Measurements from ENCODE around the gene CLMN.
"Not testable (repeated sequence)": the region's sequence is repeated elsewhere in the genome, so short reads cannot be mapped to it uniquely, and the experiment has no call there.

Gene CLMN

DNA sequence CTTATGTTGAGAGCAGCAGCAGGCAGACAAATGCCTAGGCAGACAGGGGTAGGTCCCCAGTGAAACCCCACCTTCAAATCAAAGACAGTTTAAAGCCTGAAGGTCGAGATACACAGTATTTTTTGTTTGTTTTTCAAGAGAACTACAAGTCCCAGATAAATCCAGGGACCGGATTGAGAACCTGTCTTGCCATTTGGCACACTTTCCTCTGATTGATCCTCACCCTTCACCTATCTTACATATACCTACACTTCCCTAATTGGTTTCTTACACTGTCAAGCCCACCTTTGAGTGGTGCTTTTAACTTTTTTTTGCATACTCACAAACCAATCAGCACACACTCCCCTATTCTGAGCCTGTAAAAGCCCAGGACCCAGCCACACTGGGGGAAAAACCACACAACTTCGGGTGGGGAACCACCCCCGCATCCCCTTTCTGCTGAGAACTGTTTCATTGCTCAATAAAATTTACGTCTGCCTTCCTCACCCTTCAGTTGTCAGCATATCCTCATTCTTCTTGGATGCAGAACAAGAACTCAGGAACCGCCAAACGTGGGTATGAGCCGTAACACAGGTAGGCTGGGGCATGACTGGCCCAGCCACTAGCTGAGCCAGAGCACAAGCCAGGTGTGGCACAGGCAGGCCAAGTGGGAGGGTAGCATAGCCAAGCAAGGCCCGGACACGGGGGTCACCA lies 173.5 kb downstream of the CLMN start:
- H3K9ac ChIP-seq (ENCODE audit: insufficient read length), result no peak overlapping the region
- no peak overlapping the region for H3K27ac ChIP-seq
- peaks cover 7% of the 10 kb centered on the region; the same call in 1 of the 2 replicates for H3K9me3 ChIP-seq (ENCODE audit: low read depth, low read length)
- peaks cover 16% of the 10 kb centered on the region for H3K36me3 ChIP-seq (ENCODE audit: insufficient read depth, low read length)
- no peak overlapping the region for H3K4me3 ChIP-seq
- DNase-seq (ENCODE audit: low read depth, low spot score), result no peak
- no peak for TF ChIP-seq EZH2 (IDR thresholded peaks at IDR 0.05)
- TF ChIP-seq POLR2AphosphoS5 (IDR thresholded peaks at IDR 0.05; ENCODE audit: borderline replicate concordance, low read depth, low read length), result no peak
- no peak for TF ChIP-seq FOXP2 (optimal IDR thresholded peaks at IDR 0.05; ENCODE audit: control extremely low read depth, extremely low read length, insufficient read depth)

DNA sequence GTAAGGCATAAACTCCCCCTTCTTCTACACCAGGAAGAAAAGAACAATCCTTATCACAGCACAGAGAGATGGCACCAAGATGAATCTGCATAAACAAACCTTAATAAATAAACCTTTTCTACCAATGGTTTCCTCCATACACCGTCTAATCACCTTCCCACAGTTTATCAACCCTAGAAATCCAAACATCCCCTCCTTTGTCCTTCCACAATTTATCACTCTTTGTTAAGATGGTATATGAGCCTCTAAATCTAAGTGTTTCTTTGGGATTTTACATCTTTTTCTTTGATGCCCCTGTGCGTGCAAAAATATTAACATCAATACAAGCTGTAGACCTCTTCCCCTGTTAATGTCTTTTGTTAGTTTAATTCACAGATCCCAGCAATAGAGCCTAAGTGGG lies 174.9 kb downstream of the CLMN start:
- TF ChIP-seq POLR2AphosphoS5 (IDR thresholded peaks at IDR 0.05; ENCODE audit: borderline replicate concordance, low read depth, low read length), result no peak
- no peak for TF ChIP-seq FOXP2 (optimal IDR thresholded peaks at IDR 0.05; ENCODE audit: control extremely low read depth, extremely low read length, insufficient read depth)
- TF ChIP-seq EZH2 (IDR thresholded peaks at IDR 0.05), result no peak
- no peak overlapping the region for H3K9ac ChIP-seq (ENCODE audit: insufficient read length)
- no peak for DNase-seq (ENCODE audit: low read depth, low spot score)

DNA sequence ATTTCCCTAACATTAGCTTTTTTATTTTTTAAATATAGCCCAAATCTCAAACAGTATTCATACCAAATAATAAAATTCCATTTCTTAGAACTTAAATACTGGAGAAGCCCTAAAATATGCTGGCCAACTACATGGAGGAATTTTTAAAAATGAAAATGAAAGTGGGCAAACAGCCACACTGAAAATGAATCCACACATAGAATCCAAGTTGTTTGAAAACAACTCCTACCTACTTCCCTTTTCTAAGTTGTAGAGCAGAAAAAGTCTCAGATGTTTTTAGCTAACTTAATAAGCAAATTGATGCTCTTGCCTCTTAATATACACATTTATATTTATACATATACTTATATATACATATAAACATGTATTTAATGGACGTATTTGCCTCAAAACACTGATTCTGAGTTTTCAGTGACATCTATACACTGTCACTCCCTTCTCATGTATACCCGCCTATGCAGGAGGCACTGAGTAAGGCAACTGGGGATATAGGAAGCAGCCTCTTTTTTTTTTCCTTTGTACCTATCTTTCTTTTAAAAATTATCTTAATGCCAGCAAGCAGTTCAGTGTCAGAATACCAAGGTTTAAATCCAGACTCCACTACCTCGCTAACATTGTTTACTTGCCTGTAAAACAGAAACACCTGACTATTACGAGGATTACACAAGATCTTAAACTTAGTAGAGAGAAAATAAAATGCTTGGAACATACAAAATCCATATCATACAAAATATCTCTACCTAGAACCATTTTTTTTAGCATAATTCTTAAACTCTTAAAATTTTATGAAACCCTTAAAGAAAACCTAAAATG lies 175.7 kb downstream of the CLMN start:
- no peak for DNase-seq (ENCODE audit: low read depth, low spot score)
- H3K9ac ChIP-seq (ENCODE audit: insufficient read length), result no peak overlapping the region
- no peak for TF ChIP-seq POLR2AphosphoS5 (IDR thresholded peaks at IDR 0.05; ENCODE audit: borderline replicate concordance, low read depth, low read length)
- TF ChIP-seq FOXP2 (optimal IDR thresholded peaks at IDR 0.05; ENCODE audit: control extremely low read depth, extremely low read length, insufficient read depth), result no peak
- no peak for TF ChIP-seq EZH2 (IDR thresholded peaks at IDR 0.05)
- H3K9me3 ChIP-seq (ENCODE audit: low read depth, low read length), result peaks cover 7% of the 10 kb centered on the region; the same call in 1 of the 2 replicates
- no peak overlapping the region for H3K27ac ChIP-seq
- H3K4me3 ChIP-seq, result no peak overlapping the region
- H3K36me3 ChIP-seq (ENCODE audit: insufficient read depth, low read length), result peaks cover 16% of the 10 kb centered on the region

More for the DNA sequence above, 174.9 kb downstream of the CLMN start:
- Histone ChIP-seq H3K4me3 (no peak overlapping the region), H3K36me3 (ENCODE audit: insufficient read depth, low read length) (peaks cover 16% of the 10 kb centered on the region), H3K27ac (no peak overlapping the region), H3K9me3 (ENCODE audit: low read depth, low read length) (peaks cover 7% of the 10 kb centered on the region; the same call in 1 of the 2 replicates)

DNA sequence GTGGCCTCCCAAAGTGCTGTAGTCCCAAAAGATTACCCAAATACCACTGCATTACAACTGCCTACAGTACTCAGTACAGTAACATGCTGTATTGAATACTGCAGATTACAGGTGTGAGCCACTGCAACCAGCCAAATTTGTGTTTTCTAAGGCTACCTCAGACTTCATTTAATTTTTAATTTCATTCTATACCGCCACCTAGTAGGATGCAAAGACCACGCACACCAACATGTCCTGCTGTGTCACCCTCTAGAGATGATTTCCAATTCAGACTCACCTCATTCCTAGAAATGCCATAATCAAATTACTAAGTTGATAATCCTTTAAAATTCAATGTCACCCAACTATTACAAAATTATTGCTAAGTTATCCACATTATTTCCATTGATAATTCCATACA lies 177.5 kb downstream of the CLMN start:
- no peak for TF ChIP-seq EZH2 (IDR thresholded peaks at IDR 0.05)
- TF ChIP-seq FOXP2 (optimal IDR thresholded peaks at IDR 0.05; ENCODE audit: control extremely low read depth, extremely low read length, insufficient read depth), result no peak
- TF ChIP-seq POLR2AphosphoS5 (IDR thresholded peaks at IDR 0.05; ENCODE audit: borderline replicate concordance, low read depth, low read length), result no peak
- H3K36me3 ChIP-seq (ENCODE audit: insufficient read depth, low read length), result peaks cover 16% of the 10 kb centered on the region
- H3K27ac ChIP-seq, result no peak overlapping the region
- peaks cover 7% of the 10 kb centered on the region; the same call in 1 of the 2 replicates for H3K9me3 ChIP-seq (ENCODE audit: low read depth, low read length)
- H3K4me3 ChIP-seq, result no peak overlapping the region
- no peak overlapping the region for H3K9ac ChIP-seq (ENCODE audit: insufficient read length)
- no peak for DNase-seq (ENCODE audit: low read depth, low spot score)

DNA sequence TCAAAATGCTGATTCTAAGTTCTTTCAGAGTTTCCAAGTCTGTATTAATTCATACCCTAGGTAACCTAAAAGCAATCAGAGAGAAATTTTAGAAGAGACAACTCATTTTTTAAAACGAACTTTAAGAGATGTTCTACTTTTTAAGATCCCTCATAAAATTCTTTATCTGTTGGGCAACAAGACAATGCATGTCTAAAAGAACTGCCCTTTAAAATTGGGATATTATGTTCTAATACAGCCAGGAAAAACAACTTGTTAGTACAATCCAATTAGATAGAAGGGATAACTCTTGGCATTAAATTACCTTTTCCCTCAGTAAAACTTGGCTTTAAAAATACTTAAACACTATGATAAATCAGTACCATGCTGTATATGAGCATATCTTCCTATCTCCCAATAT lies 178.0 kb downstream of the CLMN start:
- no peak overlapping the region for H3K4me3 ChIP-seq
- H3K9ac ChIP-seq (ENCODE audit: insufficient read length), result no peak overlapping the region
- TF ChIP-seq FOXP2 (optimal IDR thresholded peaks at IDR 0.05; ENCODE audit: control extremely low read depth, extremely low read length, insufficient read depth) (no peak), POLR2AphosphoS5 (IDR thresholded peaks at IDR 0.05; ENCODE audit: borderline replicate concordance, low read depth, low read length) (no peak), EZH2 (IDR thresholded peaks at IDR 0.05) (no peak)
- H3K36me3 ChIP-seq (ENCODE audit: insufficient read depth, low read length), result peaks cover 16% of the 10 kb centered on the region
- H3K27ac ChIP-seq, result no peak overlapping the region
- no peak for DNase-seq (ENCODE audit: low read depth, low spot score)
- H3K9me3 ChIP-seq (ENCODE audit: low read depth, low read length), result peaks cover 7% of the 10 kb centered on the region; the same call in 1 of the 2 replicates

DNA sequence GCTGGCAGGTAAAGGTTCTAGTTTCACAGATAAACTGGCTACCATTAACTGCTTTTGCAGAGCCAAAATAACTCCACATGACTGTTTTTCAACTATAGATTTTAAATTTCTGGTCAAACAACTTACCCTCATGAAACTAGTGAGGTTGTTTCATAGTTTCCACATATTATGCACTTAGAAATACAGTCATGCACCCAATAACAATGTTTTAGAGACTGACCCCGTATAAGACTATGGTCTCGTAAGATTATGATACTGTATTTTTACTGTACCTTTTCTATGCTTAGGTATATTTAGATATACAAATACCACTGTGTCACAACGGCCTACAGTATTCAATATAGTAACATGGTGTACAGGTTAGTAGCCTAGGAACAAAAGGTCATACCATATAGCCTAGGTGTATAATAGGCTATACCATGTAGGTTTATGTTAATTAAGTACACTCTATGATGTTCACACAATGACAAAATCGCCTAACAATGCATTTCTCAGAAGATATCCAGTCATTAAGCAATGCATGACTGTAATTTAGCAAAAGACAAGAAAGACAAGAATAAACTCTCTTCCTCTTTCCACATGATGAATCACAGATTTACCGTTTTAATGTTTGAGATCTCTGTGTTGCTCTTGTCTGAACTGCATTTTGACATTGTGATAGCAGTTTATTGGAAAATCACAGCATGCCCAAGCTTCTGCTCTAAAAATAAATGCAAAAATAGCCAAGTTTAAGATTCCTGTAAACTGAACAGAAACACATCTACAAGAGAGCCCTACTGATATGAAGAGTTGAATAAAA lies 179.4 kb downstream of the CLMN start:
- no peak for TF ChIP-seq FOXP2 (optimal IDR thresholded peaks at IDR 0.05; ENCODE audit: control extremely low read depth, extremely low read length, insufficient read depth)
- TF ChIP-seq EZH2 (IDR thresholded peaks at IDR 0.05), result no peak
- no peak for TF ChIP-seq POLR2AphosphoS5 (IDR thresholded peaks at IDR 0.05; ENCODE audit: borderline replicate concordance, low read depth, low read length)
- Histone ChIP-seq H3K36me3 (ENCODE audit: insufficient read depth, low read length) (peaks cover 8% of the 10 kb centered on the region; the same call in 1 of the 2 replicates), H3K27ac (peak overlapping the region; percentile 38; the same call in 1 of the 2 replicates), H3K4me3 (0 out of 2 replicates have a peak overlapping the region, but pooled peaks have one; percentile 8), H3K9me3 (ENCODE audit: low read depth, low read length) (peaks cover 7% of the 10 kb centered on the region; the same call in 1 of the 2 replicates), H3K9ac (ENCODE audit: insufficient read length) (no peak overlapping the region)
- no peak for DNase-seq (ENCODE audit: low read depth, low spot score)

DNA sequence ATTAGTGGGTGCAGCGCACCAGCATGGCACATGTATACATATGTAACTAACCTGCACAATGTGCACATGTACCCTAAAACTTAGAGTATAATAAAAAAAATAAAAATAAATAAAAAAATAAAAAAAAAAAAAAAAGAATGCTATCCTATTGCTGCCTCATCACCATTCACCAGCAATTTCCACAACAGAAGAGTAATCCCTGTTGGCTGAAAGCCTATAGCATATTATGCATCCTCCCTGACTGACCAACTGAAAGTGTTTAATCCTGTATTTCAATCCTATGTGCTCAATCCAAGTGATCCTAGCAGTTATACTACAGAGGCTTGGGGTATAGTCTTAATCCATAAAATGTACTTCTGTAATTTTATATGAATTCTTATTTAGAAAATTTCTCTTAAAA lies 180.8 kb downstream of the CLMN start:
- Histone ChIP-seq H3K4me3 (no peak overlapping the region), H3K27ac (no peak overlapping the region), H3K9me3 (ENCODE audit: low read depth, low read length) (no peaks in the 10 kb centered on the region), H3K9ac (ENCODE audit: insufficient read length) (no peak overlapping the region), H3K36me3 (ENCODE audit: insufficient read depth, low read length) (no peaks in the 10 kb centered on the region)
- no peak for DNase-seq (ENCODE audit: low read depth, low spot score)
- TF ChIP-seq EZH2 (IDR thresholded peaks at IDR 0.05) (no peak), POLR2AphosphoS5 (IDR thresholded peaks at IDR 0.05; ENCODE audit: borderline replicate concordance, low read depth, low read length) (no peak), FOXP2 (optimal IDR thresholded peaks at IDR 0.05; ENCODE audit: control extremely low read depth, extremely low read length, insufficient read depth) (no peak)

DNA sequence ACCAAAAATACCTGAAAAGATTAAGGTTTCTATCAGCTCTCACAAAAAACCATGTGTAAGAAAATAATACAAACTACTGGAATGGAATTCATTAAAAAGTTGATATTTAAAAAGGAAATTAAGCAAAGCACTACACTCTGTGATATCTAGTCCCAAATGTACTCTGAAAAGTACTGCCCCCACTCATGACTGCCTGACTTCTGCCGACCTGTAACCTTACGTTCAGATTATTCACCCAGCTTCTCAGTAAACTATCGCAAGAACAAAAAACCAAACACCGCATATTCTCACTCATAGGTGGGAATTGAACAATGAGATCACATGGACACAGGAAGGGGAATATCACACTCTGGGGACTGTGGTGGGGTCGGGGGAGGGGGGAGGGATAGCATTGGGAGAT lies 181.3 kb downstream of the CLMN start:
- H3K27ac ChIP-seq; H3K4me3 ChIP-seq; DNase-seq (ENCODE audit: low read depth, low spot score); H3K36me3 ChIP-seq (ENCODE audit: insufficient read depth, low read length); H3K9ac ChIP-seq (ENCODE audit: insufficient read length); H3K9me3 ChIP-seq (ENCODE audit: low read depth, low read length): not testable (repeated sequence)
